NCI-H446 (cell line): ENCODE results near the gene PLXNA4.

Source experiments
- DNase-seq, 2 experiments: peaks; one replicate each; lab custom pipeline; 2025; lab: John Stamatoyannopoulos, UW

PLXNA4 gene

DNA sequence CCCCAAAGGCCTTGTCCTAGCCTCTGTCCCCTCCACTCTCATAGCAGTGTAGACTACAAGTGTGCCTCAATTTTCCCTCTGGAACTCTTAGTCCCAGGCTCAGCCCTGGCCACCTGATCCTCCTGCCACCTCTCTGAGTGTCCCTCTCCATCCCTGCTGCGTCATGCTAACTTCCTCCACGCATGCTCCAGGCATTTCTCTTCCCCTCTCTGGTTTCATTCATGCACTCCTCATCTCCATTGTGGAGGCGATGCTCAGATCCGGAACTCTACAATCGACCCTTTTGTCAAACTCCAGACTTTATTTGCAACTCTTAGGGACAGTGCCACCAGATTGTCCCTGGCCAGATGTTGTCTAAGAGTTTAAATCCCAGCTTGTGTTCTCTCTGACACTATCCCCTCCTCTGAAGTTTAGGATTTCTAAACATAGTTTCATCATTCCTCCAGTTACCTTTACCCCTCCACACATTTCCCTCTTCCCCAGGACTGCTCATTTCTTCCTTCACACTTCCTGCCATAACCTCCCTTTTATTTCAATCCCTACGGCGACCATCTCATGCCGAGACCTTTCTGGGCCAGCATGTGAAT, 492.6 kb downstream of the PLXNA4 start:
- DNase-seq = no peak

GRCh38 chr7:132083126-132083525, 493.1 kb downstream of the PLXNA4 start:
- no peak for DNase-seq

- no peak for DNase-seq
Observed at GRCh38 chr7:132082394-132082793, 493.9 kb downstream of the PLXNA4 start.

- DNase-seq = peak; percentile 6 to 52
Observed at GRCh38 chr7:132081686-132082085, 494.6 kb downstream of the PLXNA4 start.

- DNase-seq = peak; percentile 55 to 82
Observed at GRCh38 chr7:132080967-132081668, 495.2 kb downstream of the PLXNA4 start.

DNA sequence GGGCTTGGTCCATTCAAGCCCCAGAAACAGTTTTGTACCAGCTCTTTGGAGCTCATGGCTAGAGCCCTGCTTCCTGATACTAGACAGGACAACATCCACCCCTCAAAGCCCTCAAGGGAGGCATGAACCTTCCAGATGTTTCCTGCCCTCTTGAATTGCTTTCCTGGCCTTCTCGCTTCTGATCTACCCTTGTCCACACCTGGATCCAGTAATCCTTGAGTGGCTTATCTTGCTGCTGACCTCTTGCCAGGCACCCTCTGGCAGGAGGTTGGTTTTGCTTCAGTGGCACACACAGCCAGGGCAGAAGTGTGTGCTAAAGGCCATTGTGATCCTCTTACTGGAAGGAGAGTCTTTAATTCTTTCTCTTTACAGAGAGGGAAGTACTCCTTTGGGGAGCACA, 495.8 kb downstream of the PLXNA4 start:
- DNase-seq = no peak

DNA sequence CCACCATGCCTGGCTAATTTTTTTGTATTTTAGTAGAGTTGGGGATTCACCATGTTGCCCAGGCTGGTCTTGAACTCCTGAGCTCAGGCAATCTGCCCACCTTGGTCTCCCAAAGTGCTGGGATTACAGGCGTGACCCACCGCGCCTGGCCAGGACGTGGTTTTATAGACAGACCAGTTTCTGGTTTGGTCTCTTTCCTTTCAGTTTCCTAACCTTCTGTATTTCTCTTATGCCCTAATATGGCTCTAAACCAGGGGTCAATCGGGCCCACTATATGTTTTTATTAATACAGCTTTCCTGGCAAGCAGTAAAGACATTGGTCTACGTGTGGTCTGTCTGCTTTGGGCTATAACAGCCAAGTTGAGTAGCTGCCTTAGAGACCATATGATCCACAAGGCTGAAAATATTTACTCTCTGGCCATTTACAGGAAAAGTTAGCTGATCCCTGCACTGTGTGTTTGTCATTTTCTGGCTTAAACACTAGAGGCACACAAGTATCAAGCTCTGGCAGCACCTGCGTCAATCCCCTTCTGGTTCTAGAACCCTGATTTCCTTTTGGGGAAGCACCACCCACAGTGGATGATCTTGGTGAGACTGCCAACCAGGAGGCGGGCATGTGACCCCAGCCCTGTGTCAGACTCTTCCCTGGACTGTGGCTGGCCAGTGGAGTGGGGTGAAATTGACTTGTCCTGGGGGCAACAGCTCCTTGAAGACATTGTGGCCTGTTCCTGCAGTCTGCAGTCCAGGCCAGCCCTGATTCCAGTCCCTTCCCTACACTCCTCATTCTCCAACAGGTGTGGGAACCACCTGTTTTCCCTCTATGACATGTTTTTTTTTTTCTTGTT, 497.2 kb downstream of the PLXNA4 start:
- no peak for DNase-seq

DNA sequence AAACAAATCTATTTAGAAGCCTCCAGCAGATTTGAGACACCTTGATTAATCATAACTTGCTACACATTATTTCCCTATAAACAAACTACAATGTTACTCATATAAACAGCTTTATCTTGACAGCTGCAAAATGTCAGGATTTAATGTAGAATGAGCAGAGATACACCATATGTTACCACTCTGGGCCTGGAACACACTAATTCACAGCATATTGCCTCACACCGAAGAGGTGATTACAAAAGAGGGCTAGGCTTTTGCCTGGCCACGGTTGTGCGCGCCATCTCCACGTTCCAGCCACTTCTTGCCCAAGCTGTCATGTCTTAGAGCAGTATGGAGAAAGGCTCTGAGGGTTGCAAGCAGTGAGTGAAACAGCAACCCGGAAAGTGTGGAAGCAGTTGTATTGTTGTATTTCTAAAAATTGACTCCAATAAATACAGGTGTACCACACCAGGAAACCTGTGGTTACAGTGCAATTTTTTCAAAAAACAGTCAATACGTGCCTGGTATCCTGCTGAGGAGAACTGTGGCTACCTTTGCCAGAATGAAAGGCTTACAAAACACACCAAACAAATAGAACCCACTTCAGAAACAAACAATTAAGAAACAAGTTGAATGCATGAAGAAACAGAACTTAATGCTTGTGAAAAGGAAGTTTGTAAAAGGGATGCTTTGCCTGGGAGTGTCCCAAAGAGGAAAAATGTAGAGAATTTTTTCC, 498.1 kb downstream of the PLXNA4 start:
- peak in 1 of 2 experiments; percentile 47 for DNase-seq

DNA sequence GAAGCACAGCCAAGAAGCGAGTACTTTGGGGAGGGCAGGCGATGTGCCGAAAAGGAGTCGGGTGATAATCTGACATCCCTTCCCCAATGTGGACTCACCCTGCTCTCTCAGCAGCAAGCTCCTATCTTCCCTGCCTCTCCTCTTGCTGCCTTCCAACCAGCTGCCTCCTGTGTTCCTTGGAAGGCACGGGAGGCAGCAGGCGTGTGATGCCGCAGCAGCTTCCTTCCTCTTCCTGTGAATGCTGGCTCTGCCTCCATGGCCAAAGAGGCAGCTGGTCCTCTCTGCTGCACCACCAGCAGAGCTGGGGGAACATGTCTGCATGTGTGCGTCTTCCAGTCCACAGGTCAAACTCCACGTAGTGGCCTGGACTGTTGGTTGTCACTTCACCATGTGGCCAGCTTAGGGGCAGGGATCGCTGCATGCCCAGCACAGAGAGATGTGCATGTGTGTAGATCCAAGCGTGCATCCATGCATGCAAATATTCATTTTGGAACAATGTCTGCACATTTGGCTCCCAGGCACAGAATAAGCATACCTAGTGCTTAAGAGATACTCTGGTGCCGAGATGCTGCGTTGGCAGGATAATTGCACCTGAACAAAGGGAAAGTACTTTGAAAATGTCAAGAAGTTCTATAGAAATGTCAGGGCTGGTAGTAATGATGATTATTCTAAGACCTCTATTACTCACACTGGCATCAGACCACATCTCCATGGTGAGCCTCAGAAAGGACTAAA, 499.8 kb downstream of the PLXNA4 start:
- peak; percentile 7 to 59 for DNase-seq

DNA sequence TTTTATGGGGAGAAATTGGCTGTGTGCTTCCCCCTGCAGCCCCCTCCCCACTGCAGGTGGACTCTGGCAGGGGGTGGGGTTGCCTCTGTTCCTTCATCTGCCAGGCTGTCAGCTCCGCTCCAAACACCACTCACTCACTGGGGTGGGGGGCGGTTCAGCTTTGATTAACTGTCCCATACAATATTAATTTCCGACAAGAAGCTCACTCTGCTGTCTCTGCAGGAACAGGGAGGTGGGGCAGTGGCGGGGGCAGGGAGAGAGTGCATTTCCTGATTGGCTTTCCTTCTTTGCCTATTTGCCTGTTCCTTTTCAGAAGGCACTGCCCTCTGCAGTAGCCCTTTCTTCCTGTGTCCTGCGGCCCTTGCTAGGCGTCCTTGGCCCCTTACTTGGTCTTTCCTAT, 500.8 kb downstream of the PLXNA4 start:
- DNase-seq = no peak

DNA sequence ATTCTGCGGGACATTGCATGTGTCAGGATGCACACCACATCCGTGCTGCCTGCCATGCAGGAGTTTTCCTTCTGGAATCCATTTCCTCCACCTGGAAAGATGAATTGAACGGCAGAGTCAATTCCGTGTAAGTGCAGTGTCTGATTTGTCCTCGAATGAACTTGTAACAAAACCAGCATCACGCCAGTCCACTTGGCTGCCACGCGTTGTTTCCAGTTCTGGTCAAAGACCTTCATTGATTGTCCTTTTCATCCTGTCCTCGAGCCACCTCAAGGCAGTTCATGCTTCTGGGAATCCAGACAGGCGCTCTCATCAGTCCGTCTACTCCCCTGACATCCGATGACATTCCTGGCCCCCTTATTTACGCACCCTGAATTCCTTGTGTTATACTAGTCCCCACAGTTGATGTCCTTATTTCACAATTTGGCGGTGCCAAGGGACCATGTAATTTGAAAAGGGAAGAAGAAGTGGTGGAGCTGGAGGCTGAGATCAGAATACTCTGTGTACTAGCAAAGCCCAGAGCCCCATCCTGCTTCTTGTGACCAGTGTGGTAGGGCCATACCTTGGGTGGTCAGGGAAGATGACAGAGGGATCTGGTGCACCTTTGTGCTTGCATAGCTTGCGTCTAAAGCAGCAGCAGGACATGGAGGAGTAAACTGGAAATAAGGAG, 502.2 kb downstream of the PLXNA4 start:
- DNase-seq = no peak
